ENCODE measurements around the gene NEDD4L.
"Not testable (repeated sequence)": the region's sequence is repeated elsewhere in the genome, so short reads cannot be mapped to it uniquely, and the experiment has no call there.

NEDD4L gene

GRCh38 chr18:58360324-58360723, 316.3 kb downstream of the NEDD4L start:
- DNase-seq, result no peak

GRCh38 chr18:58361212-58361611, 317.2 kb downstream of the NEDD4L start:
- no peak for DNase-seq

GRCh38 chr18:58362027-58362575, 318.1 kb downstream of the NEDD4L start:
- no peak for DNase-seq

- no peak for DNase-seq
These were observed 318.8 kb downstream of the NEDD4L start for GRCh38 chr18:58362829-58363271.

GRCh38 chr18:58363767-58364540, 319.9 kb downstream of the NEDD4L start:
- DNase-seq, result no peak

- DNase-seq, result no peak
These were observed 321.0 kb downstream of the NEDD4L start for GRCh38 chr18:58364876-58365528.

GRCh38 chr18:58367425-58368140, 323.6 kb downstream of the NEDD4L start:
- no peak for DNase-seq

GRCh38 chr18:58369616-58370015, 325.6 kb downstream of the NEDD4L start:
- DNase-seq, result no peak

- DNase-seq, result no peak
These were observed 326.1 kb downstream of the NEDD4L start for GRCh38 chr18:58370038-58370580.

GRCh38 chr18:58370612-58371011, 326.6 kb downstream of the NEDD4L start:
- no peak for DNase-seq

- DNase-seq, result peak; percentile 70
These were observed 329.5 kb downstream of the NEDD4L start for GRCh38 chr18:58373481-58373880.

GRCh38 chr18:58375051-58375450, 331.0 kb downstream of the NEDD4L start:
- no peak for DNase-seq

GRCh38 chr18:58378411-58379379, 334.7 kb downstream of the NEDD4L start:
- no peak for DNase-seq

GRCh38 chr18:58379443-58379842, 335.4 kb downstream of the NEDD4L start:
- DNase-seq, result no peak

- not testable (repeated sequence) for DNase-seq
These were observed 336.1 kb downstream of the NEDD4L start for GRCh38 chr18:58380113-58380512.

GRCh38 chr18:58381676-58382411, 337.8 kb downstream of the NEDD4L start:
- DNase-seq, result no peak

- no peak for DNase-seq
These were observed 338.4 kb downstream of the NEDD4L start for GRCh38 chr18:58382446-58382845.

GRCh38 chr18:58385472-58385871, 341.4 kb downstream of the NEDD4L start:
- no peak for DNase-seq

GRCh38 chr18:58386780-58387179, 342.8 kb downstream of the NEDD4L start:
- DNase-seq, result no peak

- no peak for DNase-seq
These were observed 343.7 kb downstream of the NEDD4L start for GRCh38 chr18:58387716-58388115.

GRCh38 chr18:58388736-58389135, 344.7 kb downstream of the NEDD4L start:
- DNase-seq, result no peak

Measured in NCI-H146 (cell line).